HG03575 (cell line): ENCODE data around the gene HAUS8.
"Not testable (repeated sequence)": the region's sequence is repeated elsewhere in the genome, so short reads cannot be mapped to it uniquely, and the experiment has no call there.

Experiments
- ATAC-seq: cut with Tn5 transposase; IDR thresholded peaks from one replicate; pipeline ENCODE4 v1.9.1; 2021; ENCODE audit not compliant: unreplicated experiment, insufficient number of reproducible peaks, low FRiP score; ENCODE audit errors: extremely low read depth

HAUS8 gene

GRCh38 chr19:17045907-17046502 is 29.2 kb downstream of the HAUS8 start:
- no peak for ATAC-seq

GRCh38 chr19:17043744-17044143 is 31.5 kb downstream of the HAUS8 start:
- ATAC-seq, result no peak

- no peak for ATAC-seq
Observed at GRCh38 chr19:17041976-17042375, 33.3 kb downstream of the HAUS8 start.

- no peak for ATAC-seq
Observed at GRCh38 chr19:17037966-17038500, 37.2 kb downstream of the HAUS8 start.

GRCh38 chr19:17037184-17037583 is 38.1 kb downstream of the HAUS8 start:
- no peak for ATAC-seq

DNA sequence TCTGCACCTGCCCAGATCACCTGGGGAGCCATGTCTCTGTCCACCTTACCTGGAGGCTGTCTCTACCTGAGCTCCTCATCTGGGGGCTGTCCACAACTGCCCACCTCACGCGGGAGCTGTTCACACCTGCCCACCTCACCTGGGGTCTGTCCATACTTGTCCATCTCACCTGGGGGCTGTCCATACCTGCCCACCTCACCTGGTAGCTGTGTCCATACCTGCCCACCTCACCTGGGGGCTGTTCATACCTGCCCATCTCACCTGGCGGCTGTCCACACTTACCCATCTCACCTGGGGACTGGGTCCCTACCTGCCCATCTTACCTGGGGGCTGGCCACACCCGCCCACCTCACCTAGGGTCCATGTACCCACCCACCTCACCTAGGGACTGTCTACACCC is 38.6 kb downstream of the HAUS8 start:
- ATAC-seq, result no peak

DNA sequence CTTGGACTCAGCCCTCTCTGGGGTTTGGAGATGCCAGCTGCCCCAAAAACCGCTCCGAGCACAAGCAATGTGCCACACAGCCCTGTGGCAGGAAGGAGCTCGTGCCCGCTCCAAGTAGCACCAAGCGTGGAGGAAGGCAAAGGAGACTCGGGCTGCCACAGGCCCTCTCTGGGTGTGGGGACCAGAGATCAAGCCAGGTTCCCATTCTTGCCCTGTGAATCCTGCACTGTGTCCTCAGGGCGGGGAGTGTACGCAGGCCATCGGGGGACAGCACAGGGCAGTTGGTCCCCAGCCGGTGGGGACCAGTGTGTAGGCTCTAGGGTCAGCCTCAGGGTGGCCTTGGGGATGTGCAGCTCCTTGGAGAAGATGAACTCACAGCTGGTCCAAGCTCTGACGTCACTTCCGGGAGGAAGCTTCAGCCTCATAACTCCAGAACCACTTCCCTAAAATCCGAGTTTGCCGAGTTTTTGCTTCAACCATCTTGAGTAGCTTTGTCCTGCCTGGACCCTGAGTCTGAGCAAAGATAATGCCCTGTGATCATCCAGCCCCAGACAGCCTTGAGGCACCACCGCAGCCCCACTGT is 39.3 kb downstream of the HAUS8 start:
- ATAC-seq, result no peak

DNA sequence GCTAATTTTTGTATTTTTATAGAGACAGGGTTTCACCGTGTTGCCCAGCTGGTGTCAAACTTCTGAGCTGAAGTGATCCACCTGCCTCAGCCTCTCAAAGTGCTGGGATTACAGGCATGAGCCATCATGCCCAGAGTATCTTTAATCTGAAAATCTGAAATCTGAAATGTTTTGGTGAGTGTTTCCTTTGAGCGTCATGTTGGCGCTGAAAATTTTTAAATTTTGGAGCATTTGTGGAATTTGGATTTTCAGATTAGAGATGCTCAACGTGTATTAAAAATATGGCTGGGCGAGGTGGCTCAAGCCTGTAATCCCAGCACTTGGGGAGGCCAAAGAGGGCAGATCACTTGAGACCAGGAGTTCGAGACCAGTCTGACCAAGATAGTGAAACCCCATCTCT is 43.5 kb downstream of the HAUS8 start:
- ATAC-seq, result no peak

DNA sequence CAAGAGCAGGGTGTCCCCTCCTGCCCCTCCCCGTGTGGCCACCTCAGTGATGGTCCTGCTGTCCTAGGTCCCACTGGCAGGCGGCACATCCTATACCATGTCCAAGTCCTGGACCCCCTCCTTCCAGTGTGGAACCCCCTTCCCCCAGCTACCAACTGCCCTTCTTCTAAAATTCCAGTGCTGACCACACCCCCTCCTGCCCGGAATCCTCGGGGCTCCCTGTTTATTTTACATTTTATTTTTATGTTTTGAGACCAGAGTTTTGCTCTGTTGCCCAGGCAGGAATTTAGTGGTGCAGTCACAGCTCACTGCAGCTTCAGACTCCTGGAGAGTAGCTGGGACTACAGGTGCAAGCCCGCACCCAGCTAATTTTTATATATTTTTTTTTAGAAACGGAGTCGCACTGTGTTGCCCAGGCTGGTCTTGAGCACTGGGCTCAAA is 47.7 kb downstream of the HAUS8 start:
- ATAC-seq, result no peak

- ATAC-seq, result no peak
Observed at GRCh38 chr19:17026706-17027534, 48.3 kb downstream of the HAUS8 start, which contains the start of gene CPAMD8. Gene CPAMD8 (minus strand): TSS chr19:17026810. CDS start chr19:17026642, 168 bp downstream.

GRCh38 chr19:17025991-17026658 is 49.1 kb downstream of the HAUS8 start:
- no peak for ATAC-seq

DNA sequence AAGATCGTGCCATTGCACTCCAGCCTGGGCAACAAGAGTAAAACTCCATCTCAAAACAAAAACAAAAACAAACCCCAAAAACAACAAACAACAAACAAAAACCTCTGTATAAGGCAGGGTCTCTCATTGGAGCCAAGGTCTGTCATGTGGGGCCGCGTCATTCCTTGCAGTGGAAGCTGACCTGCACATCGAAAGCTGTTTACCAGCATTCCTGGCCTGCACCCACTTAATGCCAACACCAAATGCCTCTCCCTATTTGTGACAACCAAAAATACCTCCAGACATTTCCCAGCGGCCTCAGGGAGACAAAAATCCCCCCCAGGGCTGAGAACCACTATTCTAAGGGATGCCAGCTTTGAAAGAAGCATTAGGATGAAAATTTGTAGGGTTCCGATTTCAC is 49.9 kb downstream of the HAUS8 start:
- ATAC-seq, result no peak

GRCh38 chr19:17024941-17025340 is 50.3 kb downstream of the HAUS8 start:
- not testable (repeated sequence) for ATAC-seq

DNA sequence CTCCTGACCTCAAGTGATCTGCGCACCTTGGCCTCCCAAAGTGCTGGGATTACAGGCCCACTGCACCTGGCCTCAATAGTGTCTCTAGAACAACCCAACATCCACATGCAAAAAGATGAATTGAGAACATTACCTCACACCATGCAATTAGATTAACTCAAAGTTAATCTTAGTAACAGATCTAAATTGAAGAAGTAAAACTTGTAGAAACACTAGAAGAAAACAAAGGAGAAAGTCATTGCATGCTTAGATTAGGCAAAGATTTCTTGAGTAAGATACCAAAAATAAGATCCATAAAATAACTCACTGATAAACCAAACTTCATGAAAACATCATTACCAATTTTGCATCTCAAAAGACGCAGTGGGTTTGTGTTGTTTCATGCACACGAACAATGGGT is 51.4 kb downstream of the HAUS8 start:
- no peak for ATAC-seq

DNA sequence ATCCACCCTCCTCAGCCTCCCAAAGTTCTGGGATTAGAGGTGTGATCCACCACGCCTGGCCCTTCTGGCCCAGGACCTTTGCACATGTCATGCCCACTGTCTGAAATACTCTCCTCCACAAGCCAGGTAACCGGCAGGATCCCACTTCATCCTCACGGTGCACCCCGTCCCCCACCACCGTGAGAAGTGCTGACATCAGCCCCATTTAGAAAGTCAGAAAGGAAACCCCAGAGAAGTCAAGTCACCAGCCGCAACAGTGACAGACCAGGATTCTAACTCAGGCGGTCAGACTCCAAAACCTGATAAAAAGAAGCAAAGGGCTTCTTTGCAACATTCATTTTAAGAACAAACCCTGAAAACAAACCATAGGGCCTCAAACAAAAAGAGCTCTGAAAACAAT is 52.5 kb downstream of the HAUS8 start:
- ATAC-seq, result no peak

DNA sequence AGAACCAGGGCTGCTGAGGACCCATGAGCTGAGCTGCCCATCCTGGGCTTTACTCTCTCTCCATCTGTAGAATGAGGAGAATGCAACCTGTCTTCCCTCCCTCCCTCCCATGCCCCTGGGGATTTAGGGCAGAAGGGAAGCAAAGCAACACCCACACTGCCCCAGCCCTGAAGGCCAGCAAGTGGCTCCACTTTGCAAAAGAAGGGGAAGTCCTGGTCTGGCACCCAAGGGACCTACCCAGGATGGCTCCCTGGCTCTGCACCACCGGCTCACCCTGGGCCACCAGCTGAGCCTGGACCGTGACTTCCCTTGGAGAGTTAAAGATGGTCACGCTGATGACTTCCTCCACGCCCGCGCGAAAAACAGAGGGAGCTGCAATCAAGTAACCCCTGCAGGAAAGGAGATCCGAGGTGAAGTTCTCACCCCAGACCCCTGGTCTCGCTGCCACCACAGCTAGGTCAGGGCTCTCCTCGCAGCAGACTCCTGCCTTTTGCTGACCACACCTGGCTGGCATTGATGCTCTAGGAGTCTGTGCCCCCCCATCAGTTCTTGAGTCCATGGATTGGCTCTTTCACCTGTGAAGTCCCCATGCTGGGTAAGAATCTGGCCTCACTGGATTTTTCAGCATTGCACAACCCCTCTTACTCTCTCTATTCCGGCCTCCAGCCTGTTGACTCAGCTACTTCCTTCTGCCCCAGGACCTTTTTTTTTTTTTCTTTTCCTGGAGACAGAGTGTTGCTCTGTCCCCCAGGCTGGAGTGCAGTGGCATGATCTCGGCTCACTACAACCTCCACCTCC is 53.3 kb downstream of the HAUS8 start:
- no peak for ATAC-seq

GRCh38 chr19:17021328-17021727 is 53.9 kb downstream of the HAUS8 start:
- ATAC-seq, result no peak

DNA sequence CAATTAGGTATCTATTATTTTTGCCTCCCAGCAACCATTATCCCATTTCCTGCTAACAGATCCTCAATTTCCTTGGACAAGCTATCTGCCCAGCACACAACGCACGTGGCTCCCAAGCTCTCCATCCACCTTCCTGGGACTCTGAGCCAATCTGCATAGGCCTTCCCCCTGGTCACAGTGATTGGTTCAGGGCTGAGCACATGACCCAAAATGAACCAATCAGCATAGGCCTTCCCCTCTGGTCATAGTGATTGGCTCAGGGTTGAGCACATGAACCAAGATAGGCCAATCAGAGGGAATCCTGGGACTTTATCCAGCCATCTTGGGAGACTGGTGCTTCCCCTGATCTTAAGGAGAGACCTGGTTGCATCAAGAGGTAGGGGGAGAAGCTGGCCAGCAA is 54.4 kb downstream of the HAUS8 start:
- ATAC-seq, result no peak

GRCh38 chr19:17020385-17020784 is 54.9 kb downstream of the HAUS8 start:
- ATAC-seq, result no peak
